Measurements from ENCODE around the gene PRR15L.
A peak's percentile ranks its signal among the peaks of the same experiment; 100 is the strongest.
"Not testable (repeated sequence)": the region's sequence is repeated elsewhere in the genome, so short reads cannot be mapped to it uniquely, and the experiment has no call there.

PRR15L gene

GRCh38 chr17:47957591-47958490 lies at the start of gene PRR15L:
PRR15L (minus strand) TSS chr17:47957883; CDS start chr17:47953234, 4,649 bp downstream.
- no peak for DNase-seq

- no peak for DNase-seq
Observed at GRCh38 chr17:48006936-48007709, 49.4 kb upstream of the PRR15L start.

DNA sequence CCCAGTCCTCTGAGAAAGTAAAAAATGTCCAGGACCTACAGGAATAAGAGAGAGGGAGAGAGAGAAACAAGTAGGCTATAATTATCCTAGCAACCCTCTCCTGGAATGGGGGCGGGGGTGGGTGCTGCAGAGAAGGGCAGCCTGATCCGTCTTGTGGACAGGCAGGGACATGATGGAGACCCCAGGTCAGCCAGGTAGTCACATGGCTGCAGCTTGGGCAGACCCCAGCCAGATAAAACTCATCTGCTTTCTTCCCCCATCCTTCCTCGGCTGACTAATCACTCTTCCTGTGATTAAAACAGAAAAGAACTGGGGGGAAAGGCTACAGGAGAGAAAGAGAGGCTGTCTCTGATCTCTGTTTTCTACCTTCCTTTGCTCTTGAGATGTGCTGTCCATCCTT lies 47.3 kb upstream of the PRR15L start:
- no peak for DNase-seq

- no peak for DNase-seq
Observed at GRCh38 chr17:48003417-48004151, 45.9 kb upstream of the PRR15L start.

- DNase-seq: no peak
Observed at GRCh38 chr17:48002916-48003416, 45.3 kb upstream of the PRR15L start.

GRCh38 chr17:48002266-48002915 lies 44.7 kb upstream of the PRR15L start:
- no peak for DNase-seq

DNA sequence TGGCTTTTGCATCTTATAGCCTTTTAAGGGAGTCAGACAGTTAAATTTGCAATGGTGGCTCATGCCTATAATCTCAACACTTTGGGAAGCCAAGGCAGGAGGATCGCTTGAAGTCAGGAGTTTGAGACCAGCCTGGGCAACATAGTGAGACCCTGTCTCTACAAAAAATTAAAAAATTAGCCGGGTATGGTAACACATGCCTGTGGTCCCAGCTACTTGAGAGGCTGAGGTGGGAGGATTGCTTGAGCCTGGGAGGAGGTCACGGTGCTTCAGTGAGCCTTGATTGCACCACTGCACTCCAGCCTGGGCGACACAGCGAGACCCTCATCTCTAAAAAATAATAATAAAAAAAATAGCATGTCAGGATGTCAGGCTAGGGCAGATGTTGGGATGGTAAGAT lies 44.0 kb upstream of the PRR15L start:
- not testable (repeated sequence) for DNase-seq

DNA sequence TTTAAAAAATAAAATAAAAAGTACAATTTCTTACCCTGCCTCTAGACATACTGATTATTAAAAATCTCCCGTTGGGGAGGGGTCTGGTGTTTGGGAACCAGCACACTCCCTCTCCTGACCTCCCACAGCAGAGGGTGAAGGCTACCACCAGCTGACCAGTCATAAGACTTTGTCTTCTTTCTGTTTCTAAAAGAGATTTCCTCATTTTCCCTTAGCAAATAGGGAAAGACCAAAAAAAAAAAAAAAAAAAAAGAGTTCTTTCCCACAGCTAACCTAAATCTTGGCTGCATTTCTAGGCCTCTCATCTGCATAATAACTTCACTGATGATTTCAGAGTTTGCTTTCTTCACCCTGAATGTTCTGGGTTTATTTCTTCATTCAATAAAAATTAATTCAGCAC lies 43.5 kb upstream of the PRR15L start:
- DNase-seq: no peak

GRCh38 chr17:47999582-47999981 lies 41.9 kb upstream of the PRR15L start:
- DNase-seq: peak; percentile 18

- no peak for DNase-seq
Observed at GRCh38 chr17:47998044-47998443, 40.4 kb upstream of the PRR15L start.

DNA sequence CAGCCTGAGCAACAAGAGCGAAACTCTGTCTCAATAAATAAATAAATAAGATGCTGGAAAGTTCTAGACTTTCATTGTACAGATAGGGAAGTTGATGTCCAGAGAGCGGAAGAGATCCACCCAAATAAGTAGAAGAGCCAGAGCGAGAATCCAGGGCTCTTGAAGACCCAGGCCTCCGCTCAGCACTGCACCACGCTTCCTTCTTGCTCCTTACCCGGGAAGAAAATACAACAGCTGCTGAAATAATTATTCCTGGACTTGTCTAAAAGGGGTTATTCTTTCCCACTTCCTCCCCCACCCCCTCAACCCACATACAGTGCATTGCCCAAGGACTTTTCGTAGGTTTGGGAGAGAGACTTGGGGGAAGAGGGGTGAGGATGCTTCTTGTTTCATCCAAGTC lies 39.9 kb upstream of the PRR15L start:
- DNase-seq: no peak

DNA sequence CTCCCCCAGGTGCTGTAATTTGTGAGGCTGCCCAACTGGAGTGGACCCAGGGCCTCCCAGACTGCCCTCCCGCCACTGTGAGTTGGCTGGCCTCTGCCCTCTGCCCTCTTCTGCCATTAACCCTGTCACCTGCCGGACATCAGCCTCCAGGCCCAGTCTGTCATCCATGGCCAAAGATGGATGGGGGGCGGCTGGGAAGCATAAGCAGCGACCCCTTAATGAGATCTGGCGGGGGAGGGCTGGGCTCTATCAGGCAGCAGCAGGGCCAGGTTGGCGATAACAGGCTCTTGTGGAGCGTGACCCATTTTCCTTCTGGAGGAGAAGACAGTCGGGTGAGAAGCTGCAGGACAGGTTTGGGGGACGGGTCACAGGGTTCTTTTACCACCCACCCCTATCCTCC lies 38.5 kb upstream of the PRR15L start:
- DNase-seq: no peak

DNA sequence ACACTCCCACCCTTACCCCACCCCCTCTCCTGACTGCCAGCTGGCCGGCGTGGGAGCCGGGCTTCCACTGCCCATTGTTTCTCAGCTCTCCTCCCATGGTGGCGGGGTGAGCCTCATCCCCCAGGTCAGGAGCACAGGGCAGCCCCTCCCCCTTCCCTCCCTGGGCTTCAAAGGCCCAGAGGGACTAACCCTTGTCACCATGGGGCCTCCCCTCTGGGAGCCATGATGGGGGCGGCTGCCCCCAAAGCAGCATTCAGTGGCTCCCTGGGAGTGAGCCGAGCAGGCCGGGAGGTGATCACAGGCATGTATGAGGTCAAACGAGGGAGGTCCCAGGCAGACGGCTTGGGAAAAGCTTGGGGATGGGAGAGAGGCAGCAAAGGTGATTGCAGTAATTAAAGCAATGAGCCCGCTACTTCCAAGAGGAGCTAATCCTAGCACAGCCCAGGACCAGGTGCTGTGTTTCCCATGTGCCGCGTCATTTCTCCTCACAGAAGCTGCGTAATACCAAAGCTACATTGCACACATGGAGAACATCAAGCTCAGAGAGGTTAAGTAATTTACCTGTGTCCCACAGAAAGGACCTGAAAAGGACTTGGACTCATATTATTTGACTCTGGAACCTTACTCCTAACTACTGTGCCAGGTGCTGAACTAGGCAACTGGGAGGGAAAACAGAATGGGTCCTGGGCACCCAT lies 37.7 kb upstream of the PRR15L start:
- no peak for DNase-seq

DNA sequence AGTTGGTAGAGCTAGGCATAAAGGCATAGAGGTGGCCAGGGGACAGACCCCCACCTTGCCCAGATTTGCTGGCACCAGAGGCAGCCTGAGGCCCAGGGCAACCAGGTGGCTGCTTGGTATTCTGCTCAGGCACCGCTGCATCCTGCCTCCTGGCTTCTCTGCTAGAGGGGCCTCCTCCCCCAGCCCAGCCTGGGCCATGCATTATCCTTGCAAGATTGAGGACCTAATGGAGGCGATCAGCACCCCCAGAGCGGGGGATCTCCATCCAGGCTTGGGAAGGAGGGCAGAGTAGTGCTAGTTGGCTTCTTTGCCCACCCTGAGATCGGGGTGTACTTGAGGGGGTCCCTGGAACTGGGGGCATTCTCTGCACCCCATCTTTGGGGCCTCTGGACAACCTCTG lies 37.0 kb upstream of the PRR15L start:
- no peak for DNase-seq

GRCh38 chr17:47993964-47994363 lies 36.3 kb upstream of the PRR15L start:
- DNase-seq: no peak

DNA sequence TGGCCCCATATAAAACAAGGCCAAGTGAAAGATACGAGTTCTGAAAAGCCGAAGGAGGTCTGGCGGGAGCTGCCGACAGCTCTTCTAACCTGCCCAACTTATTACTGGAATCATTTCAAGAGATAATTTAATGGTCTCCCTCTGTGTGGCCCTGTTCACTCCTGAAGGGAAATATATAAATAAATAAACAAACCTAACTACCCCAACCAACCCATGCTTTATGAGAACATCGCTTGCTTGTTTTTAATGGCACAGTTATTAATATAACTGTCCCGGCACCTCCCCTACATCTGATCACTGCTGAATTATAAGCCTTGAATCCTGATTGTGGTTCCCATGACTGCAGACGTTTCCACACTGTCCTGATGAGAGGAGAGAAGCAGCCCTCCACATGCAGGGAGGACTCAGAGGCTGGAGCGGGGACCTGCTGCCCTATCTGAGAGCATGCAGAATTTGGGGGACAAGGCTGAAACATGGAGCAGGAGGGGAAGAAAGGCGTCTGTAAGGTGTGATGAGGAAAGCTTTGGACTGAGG lies 35.4 kb upstream of the PRR15L start:
- no peak for DNase-seq

DNA sequence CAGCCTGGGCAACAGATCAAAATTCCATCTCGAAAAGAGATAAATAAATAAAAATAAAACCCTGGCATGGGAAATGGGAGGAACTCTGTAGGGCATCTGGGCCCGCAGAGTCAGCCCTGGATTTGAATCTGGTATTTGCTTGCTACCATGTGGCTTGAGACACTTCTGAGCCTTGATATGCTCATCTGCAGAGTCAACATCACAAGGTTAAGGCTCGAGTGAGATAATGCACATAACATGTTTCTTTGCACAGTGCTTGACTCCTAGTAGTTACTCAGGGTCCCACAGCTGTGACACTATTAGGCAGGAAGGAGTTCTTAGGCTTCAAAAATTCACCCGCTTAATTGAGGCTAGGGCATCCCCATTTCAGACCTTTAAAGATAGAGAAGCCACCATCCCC lies 34.5 kb upstream of the PRR15L start:
- no peak for DNase-seq

GRCh38 chr17:47990962-47991731 lies 33.5 kb upstream of the PRR15L start:
- DNase-seq: no peak

GRCh38 chr17:47989700-47990099 lies 32.0 kb upstream of the PRR15L start:
- DNase-seq: no peak

DNA sequence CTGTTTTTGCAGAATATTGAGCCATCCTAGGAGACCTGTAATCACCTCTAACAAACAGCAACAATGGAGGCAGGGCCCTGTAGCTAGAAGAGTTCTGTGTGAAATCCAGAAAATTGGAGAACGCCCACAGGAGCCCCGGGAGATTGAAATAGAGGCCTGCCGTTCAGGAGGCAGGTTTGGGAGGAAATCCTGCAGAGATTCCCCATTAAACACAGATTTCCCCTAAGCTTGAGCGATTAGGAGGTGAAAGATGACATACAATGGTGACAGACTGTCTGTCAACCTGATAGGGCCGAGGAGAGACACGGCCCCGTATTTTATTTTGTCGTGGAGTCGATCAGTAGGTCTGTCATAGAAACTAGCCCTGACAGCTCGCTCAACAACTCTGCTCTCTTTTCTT lies 31.5 kb upstream of the PRR15L start:
- no peak for DNase-seq

DNA sequence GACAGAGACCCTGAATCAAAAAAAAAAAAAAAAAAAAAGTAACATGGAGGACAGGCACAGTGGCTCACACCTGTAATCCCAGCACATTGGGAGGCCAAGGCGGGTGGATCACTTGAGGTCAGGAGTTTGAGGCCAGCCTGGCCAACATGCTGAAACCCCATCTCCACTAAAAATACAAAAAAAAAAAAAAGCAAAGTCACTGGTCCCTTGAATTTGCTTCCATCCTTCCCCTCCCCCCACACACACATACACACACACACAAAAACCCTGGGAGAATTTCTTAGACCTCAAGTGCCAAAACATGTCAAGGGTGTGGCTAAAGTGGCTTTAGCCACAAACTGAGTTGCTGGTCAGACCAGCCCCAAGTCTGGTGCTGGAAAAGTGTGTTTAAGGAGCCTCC lies 30.8 kb upstream of the PRR15L start:
- not testable (repeated sequence) for DNase-seq

Data from activated CD4-positive, alpha-beta T cell treated with anti-CD3 and anti-CD28 coated beads for 48 hours (primary cell).